Renal pelvis (tissue), 4 donors: ENCODE measurements around the gene PXDN. TPM values are rescaled to one million over a fixed set of nuclear protein-coding genes. Genes with fewer than 3 reads are reported as not detected.
"Not testable (repeated sequence)": the region's sequence is repeated elsewhere in the genome, so short reads cannot be mapped to it uniquely, and the experiment has no call there.

Source experiments
- DNase-seq: peaks from one replicate; pipeline ENCODE4 v3.0.0-alpha.2; 2013
- polyA plus RNA-seq, 3 donors: library from polyadenylated mRNA; unstranded; fragments of 120-200 nt; gene quantifications; one replicate each; pipeline ENCODE4 v1.2.1, GENCODE V29; 2013; ENCODE audit not compliant: insufficient read length in 3 of 3

PXDN gene
- polyA plus RNA-seq, 3 donors = 147 to 188 (median 178) TPM

- no peak for DNase-seq
Measured at GRCh38 chr2:1758774-1759610, 14.7 kb upstream of the PXDN start.

GRCh38 chr2:1758171-1758570 lies 13.9 kb upstream of the PXDN start:
- DNase-seq = no peak

- no peak for DNase-seq
Measured at GRCh38 chr2:1757567-1757966, 13.3 kb upstream of the PXDN start.

GRCh38 chr2:1757146-1757545 lies 12.8 kb upstream of the PXDN start:
- not testable (repeated sequence) for DNase-seq

GRCh38 chr2:1756456-1756855 lies 12.1 kb upstream of the PXDN start:
- DNase-seq = no peak

GRCh38 chr2:1755436-1756191 lies 11.3 kb upstream of the PXDN start:
- DNase-seq = peak; percentile 72

GRCh38 chr2:1754461-1755170 lies 10.3 kb upstream of the PXDN start:
- no peak for DNase-seq

GRCh38 chr2:1754046-1754445 lies 9.7 kb upstream of the PXDN start:
- DNase-seq = no peak

- no peak for DNase-seq
Measured at GRCh38 chr2:1752751-1753150, 8.4 kb upstream of the PXDN start.

GRCh38 chr2:1751767-1752725 lies 7.7 kb upstream of the PXDN start:
- no peak for DNase-seq

- peak; percentile 76 for DNase-seq
Measured at GRCh38 chr2:1750933-1751766, 6.8 kb upstream of the PXDN start.

- DNase-seq = no peak
Measured at GRCh38 chr2:1750270-1750932, 6.1 kb upstream of the PXDN start.

- no peak for DNase-seq
Measured at GRCh38 chr2:1749489-1750119, 5.3 kb upstream of the PXDN start.

GRCh38 chr2:1748741-1749488 lies 4.6 kb upstream of the PXDN start:
- DNase-seq = no peak

- DNase-seq = no peak
Measured at GRCh38 chr2:1748176-1748740, 3.9 kb upstream of the PXDN start.

GRCh38 chr2:1747065-1747941 lies 3.0 kb upstream of the PXDN start:
- DNase-seq = no peak
